K562 (cell line): ENCODE measurements around the gene COX6A2. TPM values are rescaled to one million over a fixed set of nuclear protein-coding genes. Genes with fewer than 3 reads are reported as not detected.

Experiments
- ARID1B ChIP-seq: fragments of 450-650 bp; IDR thresholded peaks from 2 replicates; pipeline ENCODE4 v1.6.1; 2016; ENCODE audit warnings: antibody characterized with exemption, mild to moderate bottlenecking, inconsistent platforms
- BDP1 ChIP-seq: IDR thresholded peaks from 3 replicates; pipeline ENCODE4 v1.6.1; 2011; ENCODE audit not compliant: insufficient read length, insufficient read depth
- E2F1 ChIP-seq: sonication (generic); formaldehyde crosslinking; IDR thresholded peaks from 2 replicates; pipeline ENCODE4 v1.8.1; 2023; ENCODE audit warnings: mild to moderate bottlenecking, missing genetic modification reagents, moderate library complexity
- ELK3 ChIP-seq: fragments of 450-650 bp; formaldehyde crosslinking; IDR thresholded peaks from 2 replicates; pipeline ENCODE4 v1.4.0; 2020; ENCODE audit warnings: mild to moderate bottlenecking
- FOXK1 ChIP-seq: sonication (generic); formaldehyde crosslinking; IDR thresholded peaks from 2 replicates; pipeline ENCODE4 v1.8.0; 2022; ENCODE audit warnings: missing genetic modification reagents, mild to moderate bottlenecking, borderline replicate concordance
- JUND ChIP-seq, 2 experiments: IDR thresholded peaks; 2 replicates in 1 of 2; 3 replicates in 1 of 2; pipeline ENCODE4 v1.6.1; 2011; ENCODE audit warnings: borderline replicate concordance in 2 of 2, low read depth in 2 of 2, low read length in 2 of 2, improper control_type of control experiment in 1 of 2, missing biosample characterization in 1 of 2, missing genetic modification characterization in 1 of 2, missing genetic modification reagents in 1 of 2
- MCM3 ChIP-seq: fragments of 450-650 bp; IDR thresholded peaks from 2 replicates; pipeline ENCODE4 v1.6.1; 2016
- OTX1 ChIP-seq: fragments of 450-650 bp; formaldehyde crosslinking; IDR thresholded peaks from 2 replicates; pipeline ENCODE4 v1.4.0; 2022; ENCODE audit warnings: mild to moderate bottlenecking
- POLR3G ChIP-seq: IDR thresholded peaks from 2 replicates; pipeline ENCODE4 v1.6.1; 2011; ENCODE audit not compliant: insufficient read length, insufficient replicate concordance; ENCODE audit errors: extremely low read depth
- SMARCE1 ChIP-seq: fragments of 450-650 bp; IDR thresholded peaks from 2 replicates; pipeline ENCODE4 v1.7.1; 2016; ENCODE audit warnings: mild to moderate bottlenecking
- ZFP36 ChIP-seq: fragments of 150-350 bp; IDR thresholded peaks from 2 replicates; pipeline ENCODE4 v1.6.1; 2018; ENCODE audit warnings: low read length, low read depth; ENCODE audit not compliant: partially characterized antibody
- ZNF134 ChIP-seq: fragments of 250-450 bp; sonication (Bioruptor Pico); conservative IDR thresholded peaks from 2 replicates; pipeline ENCODE4 v1.4.0; 2020
- ZNF212 ChIP-seq: fragments of 450-650 bp; formaldehyde crosslinking; IDR thresholded peaks from 2 replicates; pipeline ENCODE4 v1.4.0; 2020; ENCODE audit warnings: mild to moderate bottlenecking
- ZNF274 ChIP-seq: IDR thresholded peaks from 2 replicates; pipeline ENCODE4 v1.6.1; 2011; ENCODE audit warnings: low read depth, mild to moderate bottlenecking, low read length, moderate library complexity, borderline replicate concordance
- ZNF445 ChIP-seq: fragments of 250-450 bp; sonication (Bioruptor Pico); IDR thresholded peaks from 2 replicates; pipeline ENCODE4 v1.4.0; 2020; ENCODE audit warnings: low read depth, mild to moderate bottlenecking, moderate library complexity
- polyA plus RNA-seq, 8 experiments: library from polyadenylated mRNA; depleted of rRNA in 4 of 8; stranded (reverse) in 5 of 8; unstranded in 3 of 8; fragments of >200 nt; fragmentation: Nextera tagmentation in 2 of 8; fragmentation: Illumina TruSeq in 1 of 8; extraction: Ambion mirVana in 2 of 8; extraction: Trizol in 1 of 8; gene quantifications; 2 replicates each; pipeline versions ENCODE4 v1.2.1 to v1.2.3, GENCODE V29; 2011 to 2014; ENCODE audit warnings: inconsistent platforms in 1 of 8, missing spikeins in 1 of 8
- total RNA-seq, 7 experiments: library from RNA; depleted of rRNA in 6 of 7; stranded (reverse); fragments of >200 nt in 6 of 7; fragmentation: Illumina TruSeq in 2 of 7; extraction: Trizol in 2 of 7; gene quantifications; 2 replicates each; pipeline versions ENCODE4 v1.2.1 to v1.2.3, GENCODE V29; 2011 to 2021; ENCODE audit warnings: low replicate concordance in 1 of 7
- TF ChIP-seq, protein P1 (sequence below): fragments of 250-450 bp; sonication (Bioruptor Pico); IDR thresholded peaks from 2 replicates; pipeline ENCODE4 v1.4.0; 2020; ENCODE audit warnings: mild to moderate bottlenecking, moderate library complexity
- TF ChIP-seq, protein P2 (sequence below): sonication (generic); formaldehyde crosslinking; IDR thresholded peaks from 2 replicates; pipeline ENCODE4 v1.8.1; 2023; ENCODE audit warnings: missing genetic modification reagents, mild to moderate bottlenecking, borderline replicate concordance

The COX6A2 gene
- total and polyA plus RNA-seq, 9 of the 15 experiments (the other 6 are each of a cell fraction or from before 2014, with no cell fraction given) = not detected

GRCh38 chr16:31474173-31474714 lies 46.1 kb upstream of the COX6A2 start (continued):
- TF ChIP-seq, protein P1, sequence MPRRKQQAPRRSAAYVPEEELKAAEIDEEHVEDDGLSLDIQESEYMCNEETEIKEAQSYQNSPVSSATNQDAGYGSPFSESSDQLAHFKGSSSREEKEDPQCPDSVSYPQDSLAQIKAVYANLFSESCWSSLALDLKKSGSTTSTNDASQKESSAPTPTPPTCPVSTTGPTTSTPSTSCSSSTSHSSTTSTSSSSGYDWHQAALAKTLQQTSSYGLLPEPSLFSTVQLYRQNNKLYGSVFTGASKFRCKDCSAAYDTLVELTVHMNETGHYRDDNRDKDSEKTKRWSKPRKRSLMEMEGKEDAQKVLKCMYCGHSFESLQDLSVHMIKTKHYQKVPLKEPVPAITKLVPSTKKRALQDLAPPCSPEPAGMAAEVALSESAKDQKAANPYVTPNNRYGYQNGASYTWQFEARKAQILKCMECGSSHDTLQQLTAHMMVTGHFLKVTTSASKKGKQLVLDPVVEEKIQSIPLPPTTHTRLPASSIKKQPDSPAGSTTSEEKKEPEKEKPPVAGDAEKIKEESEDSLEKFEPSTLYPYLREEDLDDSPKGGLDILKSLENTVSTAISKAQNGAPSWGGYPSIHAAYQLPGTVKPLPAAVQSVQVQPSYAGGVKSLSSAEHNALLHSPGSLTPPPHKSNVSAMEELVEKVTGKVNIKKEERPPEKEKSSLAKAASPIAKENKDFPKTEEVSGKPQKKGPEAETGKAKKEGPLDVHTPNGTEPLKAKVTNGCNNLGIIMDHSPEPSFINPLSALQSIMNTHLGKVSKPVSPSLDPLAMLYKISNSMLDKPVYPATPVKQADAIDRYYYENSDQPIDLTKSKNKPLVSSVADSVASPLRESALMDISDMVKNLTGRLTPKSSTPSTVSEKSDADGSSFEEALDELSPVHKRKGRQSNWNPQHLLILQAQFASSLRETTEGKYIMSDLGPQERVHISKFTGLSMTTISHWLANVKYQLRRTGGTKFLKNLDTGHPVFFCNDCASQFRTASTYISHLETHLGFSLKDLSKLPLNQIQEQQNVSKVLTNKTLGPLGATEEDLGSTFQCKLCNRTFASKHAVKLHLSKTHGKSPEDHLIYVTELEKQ (CRISPR knock-in tag) = no peak
- TF ChIP-seq POLR3G (no peak), E2F1 (CRISPR knock-in tag) (no peak), OTX1 (CRISPR knock-in tag) (no peak), MCM3 (no peak), ZNF134 (no peak), JUND (IDR thresholded peaks at IDR 0.05; ENCODE audit: borderline replicate concordance, low read depth, low read length) (peak; percentile 40; the same call in 1 of the 2 replicates), JUND (tag; IDR thresholded peaks at IDR 0.05; ENCODE audit: borderline replicate concordance, low read depth, low read length) (no peak), SMARCE1 (no peak), ARID1B (0 out of 2 replicates have a peak, but pooled peaks have one; percentile 15), FOXK1 (CRISPR knock-in tag) (no peak), ELK3 (CRISPR knock-in tag) (no peak), ZNF274 (no peak), BDP1 (no peak), ZNF212 (CRISPR knock-in tag) (no peak), ZFP36 (no peak), ZNF445 (no peak)
- TF ChIP-seq, protein P2, sequence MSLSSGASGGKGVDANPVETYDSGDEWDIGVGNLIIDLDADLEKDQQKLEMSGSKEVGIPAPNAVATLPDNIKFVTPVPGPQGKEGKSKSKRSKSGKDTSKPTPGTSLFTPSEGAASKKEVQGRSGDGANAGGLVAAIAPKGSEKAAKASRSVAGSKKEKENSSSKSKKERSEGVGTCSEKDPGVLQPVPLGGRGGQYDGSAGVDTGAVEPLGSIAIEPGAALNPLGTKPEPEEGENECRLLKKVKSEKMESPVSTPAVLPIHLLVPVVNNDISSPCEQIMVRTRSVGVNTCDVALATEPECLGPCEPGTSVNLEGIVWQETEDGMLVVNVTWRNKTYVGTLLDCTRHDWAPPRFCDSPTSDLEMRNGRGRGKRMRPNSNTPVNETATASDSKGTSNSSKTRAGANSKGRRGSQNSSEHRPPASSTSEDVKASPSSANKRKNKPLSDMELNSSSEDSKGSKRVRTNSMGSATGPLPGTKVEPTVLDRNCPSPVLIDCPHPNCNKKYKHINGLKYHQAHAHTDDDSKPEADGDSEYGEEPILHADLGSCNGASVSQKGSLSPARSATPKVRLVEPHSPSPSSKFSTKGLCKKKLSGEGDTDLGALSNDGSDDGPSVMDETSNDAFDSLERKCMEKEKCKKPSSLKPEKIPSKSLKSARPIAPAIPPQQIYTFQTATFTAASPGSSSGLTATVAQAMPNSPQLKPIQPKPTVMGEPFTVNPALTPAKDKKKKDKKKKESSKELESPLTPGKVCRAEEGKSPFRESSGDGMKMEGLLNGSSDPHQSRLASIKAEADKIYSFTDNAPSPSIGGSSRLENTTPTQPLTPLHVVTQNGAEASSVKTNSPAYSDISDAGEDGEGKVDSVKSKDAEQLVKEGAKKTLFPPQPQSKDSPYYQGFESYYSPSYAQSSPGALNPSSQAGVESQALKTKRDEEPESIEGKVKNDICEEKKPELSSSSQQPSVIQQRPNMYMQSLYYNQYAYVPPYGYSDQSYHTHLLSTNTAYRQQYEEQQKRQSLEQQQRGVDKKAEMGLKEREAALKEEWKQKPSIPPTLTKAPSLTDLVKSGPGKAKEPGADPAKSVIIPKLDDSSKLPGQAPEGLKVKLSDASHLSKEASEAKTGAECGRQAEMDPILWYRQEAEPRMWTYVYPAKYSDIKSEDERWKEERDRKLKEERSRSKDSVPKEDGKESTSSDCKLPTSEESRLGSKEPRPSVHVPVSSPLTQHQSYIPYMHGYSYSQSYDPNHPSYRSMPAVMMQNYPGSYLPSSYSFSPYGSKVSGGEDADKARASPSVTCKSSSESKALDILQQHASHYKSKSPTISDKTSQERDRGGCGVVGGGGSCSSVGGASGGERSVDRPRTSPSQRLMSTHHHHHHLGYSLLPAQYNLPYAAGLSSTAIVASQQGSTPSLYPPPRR (CRISPR knock-in tag) = no peak
